T-cell (primary cell): ENCODE measurements around the gene SNAPIN. TPM values are rescaled to one million over a fixed set of nuclear protein-coding genes. Genes with fewer than 3 reads are reported as not detected.

Source experiments
- ATAC-seq, 4 experiments: fragments of 200-7000 bp in 3 of 4; fragments of 150-1000 bp in 1 of 4; cut with Tn5 transposase; replicated peaks in 1 of 4; 1 replicate in 3 of 4; 2 replicates in 1 of 4; pipeline ENCODE4 v1.10.0; 2021; ENCODE audit warnings: moderate library complexity in 3 of 4, mild to moderate bottlenecking in 2 of 4, moderate number of reproducible peaks in 1 of 4
- CTCF ChIA-PET, 2 donors: fragments of 300-600 bp; sonication (Branson Sonifier 250); formaldehyde crosslinking; loops; one replicate each; lab custom pipeline; 2022; ENCODE audit warnings: antibody characterized with exemption in 2 of 2; lab: Charles Lee
- POLR2A ChIA-PET, 2 donors: fragments of 300-600 bp; sonication (Branson Sonifier 250); formaldehyde crosslinking; loops; one replicate each; lab custom pipeline; 2022; ENCODE audit warnings: antibody characterized with exemption in 2 of 2; lab: Charles Lee
- DNase-seq, 35 experiments: peaks; one replicate each; pipeline versions ENCODE4 v3.0.0 to v3.0.0-alpha.2; 2013 to 2023
- H3K27ac ChIP-seq: one replicate; pipeline ENCODE4 v1.5.1; 2013; ENCODE audit warnings: low read length
- H3K27me3 ChIP-seq, 2 experiments: replicated peaks in 1 of 2; 1 replicate in 1 of 2; 2 replicates in 1 of 2; pipeline versions ENCODE4 v1.6.1 to v1.7.0; 2013; ENCODE audit warnings: low read length in 1 of 2, mixed read lengths in 1 of 2; ENCODE audit not compliant: control insufficient read depth in 2 of 2, insufficient read depth in 2 of 2; ENCODE audit errors: extremely low read depth in 1 of 2
- H3K36me3 ChIP-seq, 2 donors: 1 replicate in 1 of 2; 2 replicates in 1 of 2; pipeline versions ENCODE4 v1.6.1 to v1.7.0; 2013; ENCODE audit warnings: low read length in 1 of 2; ENCODE audit not compliant: control insufficient read depth in 2 of 2, insufficient read depth in 1 of 2; ENCODE audit errors: extremely low read depth in 1 of 2
- H3K4me1 ChIP-seq, 2 experiments: 1 replicate in 1 of 2; 2 replicates in 1 of 2; pipeline versions ENCODE4 v1.6.1 to v1.7.0; 2013; ENCODE audit warnings: low read length in 2 of 2, mixed read lengths in 1 of 2; ENCODE audit not compliant: insufficient read depth in 2 of 2, control insufficient read depth in 1 of 2; ENCODE audit errors: extremely low read depth in 1 of 2
- H3K4me3 ChIP-seq, 2 donors: 1 replicate in 1 of 2; 2 replicates in 1 of 2; pipeline versions ENCODE4 v1.5.1 to v1.7.0; 2013; ENCODE audit warnings: mild to moderate bottlenecking in 2 of 2, low read length in 1 of 2, moderate library complexity in 1 of 2; ENCODE audit not compliant: control insufficient read depth in 1 of 2; ENCODE audit errors: extremely low read depth in 1 of 2
- H3K9me3 ChIP-seq: 2 replicates; pipeline ENCODE4 v1.7.0; 2013
- H3K27ac Mint-ChIP-seq, 2 donors: one replicate each; pipeline ENCODE4 v1.8.0; 2020 to 2021; ENCODE audit warnings: mild to moderate bottlenecking in 2 of 2, mixed read lengths in 2 of 2
- H3K27me3 Mint-ChIP-seq, 2 donors: one replicate each; pipeline ENCODE4 v1.8.0; 2021 to 2022; ENCODE audit warnings: mixed read lengths in 2 of 2
- H3K36me3 Mint-ChIP-seq: one replicate; pipeline ENCODE4 v1.8.0; 2021; ENCODE audit warnings: mixed read lengths
- H3K4me1 Mint-ChIP-seq, 3 donors: one replicate each; pipeline ENCODE4 v1.8.0; 2020 to 2022; ENCODE audit warnings: mixed read lengths in 3 of 3, mild to moderate bottlenecking in 1 of 3
- H3K4me3 Mint-ChIP-seq, 3 donors: one replicate each; pipeline ENCODE4 v1.8.0; 2020 to 2022; ENCODE audit warnings: mild to moderate bottlenecking in 3 of 3, mixed read lengths in 3 of 3, moderate library complexity in 3 of 3
- H3K9me3 Mint-ChIP-seq, 3 donors: one replicate each; pipeline ENCODE4 v1.8.0; 2020 to 2022; ENCODE audit warnings: mixed read lengths in 3 of 3
- WGBS: methylation state at CpG from one replicate; pipeline ENCODE4 v1.1.5; 2013; ENCODE audit warnings: missing lambda C conversion rate; ENCODE audit not compliant: insufficient coverage; 5-methylcytosine and 5-hydroxymethylcytosine counted together
- total RNA-seq, 35 experiments: library from RNA in 6 of 35; stranded (reverse) in 6 of 35; fragments of 120-200 nt in 1 of 35; gene quantifications; one replicate each; pipeline versions ENCODE4 v1.2.1 to v1.2.4 and lab custom pipeline; 2013 to 2026

Gene SNAPIN
- total RNA-seq, 5 donors from 2014 or later (not counting 1 experiment from before 2014, with no cell fraction given) = 16.1 to 29.8 (median 26.6) TPM

GRCh38 chr1:153649137-153649862, 9.2 kb upstream of the SNAPIN start:
- 73% methylated on average over 1 of the region's 3 CpGs for WGBS
- H3K27me3 Mint-ChIP-seq = no peaks in the 10 kb centered on the region

GRCh38 chr1:153649863-153650235, 8.7 kb upstream of the SNAPIN start:
- H3K4me3 Mint-ChIP-seq = peak overlapping the region; percentile 43 to 68 (median 50)
- no peaks in the 10 kb centered on the region for H3K9me3 ChIP-seq
- peaks cover 10 to 24% of the 10 kb centered on the region in 2 donors for H3K36me3 ChIP-seq
- H3K27ac ChIP-seq = peak overlapping the region; percentile 63
- WGBS = 74% methylated on average over 2 of the region's 2 CpGs
- H3K4me1 ChIP-seq = peaks cover 25 to 46% of the 10 kb centered on the region in 2 experiments
- peak in 3 of 35 experiments; percentile 20 to 25 (median 25) for DNase-seq
- peaks cover 21% of the 10 kb centered on the region for H3K36me3 Mint-ChIP-seq
- H3K27me3 Mint-ChIP-seq = no peaks in the 10 kb centered on the region
- peak overlapping the region; percentile 95 to 96 for H3K27ac Mint-ChIP-seq
- H3K27me3 ChIP-seq = no peaks in the 10 kb centered on the region
- no peaks in the 10 kb centered on the region for H3K9me3 Mint-ChIP-seq
- H3K4me1 Mint-ChIP-seq = peaks cover 43 to 52% (median 51%) of the 10 kb centered on the region in 3 donors
- H3K4me3 ChIP-seq = peak overlapping the region; percentile 1 to 29
- ChIA-PET POLR2A (interaction anchor here in 1 of 2 donors (0.9 kb wide), 1 partner anchor 15 kb away, joined by 3 read pairs; no protein-coding TSS in a partner anchor), CTCF (no interaction called here)
- ATAC-seq = peak; percentile 26 to 60 (median 46)

More at GRCh38 chr1:153649137-153649862, 9.2 kb upstream of the SNAPIN start:
- Mint-ChIP-seq H3K36me3 (peaks cover 26% of the 10 kb centered on the region), H3K27ac (peak overlapping the region; percentile 95 to 96), H3K4me3 (peak overlapping the region; percentile 43 to 68 (median 50)), H3K4me1 (peaks cover 48 to 58% (median 55%) of the 10 kb centered on the region in 3 donors), H3K9me3 (no peaks in the 10 kb centered on the region)
- Histone ChIP-seq H3K27me3 (no peaks in the 10 kb centered on the region), H3K9me3 (no peaks in the 10 kb centered on the region), H3K36me3 (peaks cover 10 to 30% of the 10 kb centered on the region in 2 donors), H3K4me1 (peaks cover 25 to 48% of the 10 kb centered on the region in 2 experiments), H3K27ac (peak overlapping the region; percentile 63), H3K4me3 (peak overlapping the region; percentile 1 to 29)
- ChIA-PET CTCF (no interaction called here), POLR2A (interaction anchor here in 1 of 2 donors (0.9 kb wide), 1 partner anchor 15 kb away, joined by 3 read pairs; no protein-coding TSS in a partner anchor)
- peak in 19 of 35 experiments; percentile 12 to 54 (median 34) for DNase-seq
- peak; percentile 76 to 94 (median 90) for ATAC-seq

- no peaks in the 10 kb centered on the region for H3K27me3 ChIP-seq
- no peak for DNase-seq
- ChIA-PET CTCF (interaction anchor here in 1 of 2 donors (0.6 kb wide), 1 partner anchor 24 kb away, joined by 6 read pairs; no protein-coding TSS in a partner anchor), POLR2A (interaction anchor here (1.0 to 1.1 kb wide), 2 partner anchors 14 to 17 kb away, joined by 3 read pairs; no protein-coding TSS in a partner anchor)
- Mint-ChIP-seq H3K4me1 (peaks cover 27 to 33% (median 31%) of the 10 kb centered on the region in 3 donors), H3K9me3 (no peaks in the 10 kb centered on the region), H3K36me3 (peaks cover 6% of the 10 kb centered on the region), H3K27me3 (no peaks in the 10 kb centered on the region), H3K27ac (no peak overlapping the region), H3K4me3 (no peak overlapping the region)
- peaks cover 0 to 7% of the 10 kb centered on the region in 2 donors for H3K36me3 ChIP-seq
- H3K9me3 ChIP-seq = no peaks in the 10 kb centered on the region
- no peak overlapping the region for H3K4me3 ChIP-seq
- no peak overlapping the region for H3K27ac ChIP-seq
- ATAC-seq = no peak
- peaks cover 16 to 37% of the 10 kb centered on the region in 2 experiments for H3K4me1 ChIP-seq
- no CpG with 5 or more reads among the region's 1 CpG for WGBS
Measured at GRCh38 chr1:153651771-153652170, 6.7 kb upstream of the SNAPIN start.

GRCh38 chr1:153652805-153653500, 5.5 kb upstream of the SNAPIN start:
- Mint-ChIP-seq H3K36me3 (no peaks in the 10 kb centered on the region), H3K27me3 (no peaks in the 10 kb centered on the region), H3K27ac (no peak overlapping the region), H3K9me3 (no peaks in the 10 kb centered on the region), H3K4me3 (no peak overlapping the region), H3K4me1 (peaks cover 21% of the 10 kb centered on the region in 3 donors)
- H3K4me3 ChIP-seq = no peak overlapping the region
- WGBS = 83% methylated on average over 2 of the region's 3 CpGs
- DNase-seq = peak in 1 of 35 experiments; percentile 8
- ChIA-PET CTCF (interaction anchor here in 1 of 2 donors (0.7 kb wide), 1 partner anchor 19 kb away, joined by 3 read pairs; the partner anchor contains the start of gene CHTOP), POLR2A (no interaction called here)
- ATAC-seq = no peak
- no peak overlapping the region for H3K27ac ChIP-seq
- H3K27me3 ChIP-seq = no peaks in the 10 kb centered on the region
- peaks cover 16 to 30% of the 10 kb centered on the region in 2 experiments for H3K4me1 ChIP-seq
- H3K36me3 ChIP-seq = no peaks in the 10 kb centered on the region
- no peaks in the 10 kb centered on the region for H3K9me3 ChIP-seq

GRCh38 chr1:153655333-153655732, 3.2 kb upstream of the SNAPIN start:
- DNase-seq = no peak
- no peak overlapping the region for H3K27ac ChIP-seq
- H3K27me3 ChIP-seq = no peaks in the 10 kb centered on the region
- ChIA-PET POLR2A (interaction anchor here in 1 of 2 donors (0.7 kb wide), 1 partner anchor 1356 kb away, joined by 7 read pairs; no protein-coding TSS in a partner anchor), CTCF (interaction anchor here in 1 of 2 donors (0.6 kb wide), 1 partner anchor 11 kb away, joined by 3 read pairs; no protein-coding TSS in a partner anchor)
- peak overlapping the region in 1 of 2 donors; percentile 6 for H3K27ac Mint-ChIP-seq
- no CpG with 5 or more reads among the region's 3 CpGs for WGBS
- H3K4me1 ChIP-seq = peaks cover 5 to 25% of the 10 kb centered on the region in 2 experiments
- no peak for ATAC-seq
- no peaks in the 10 kb centered on the region for H3K27me3 Mint-ChIP-seq
- peaks cover 0 to 4% of the 10 kb centered on the region in 2 donors for H3K36me3 ChIP-seq
- no peaks in the 10 kb centered on the region for H3K36me3 Mint-ChIP-seq
- no peak overlapping the region for H3K4me3 ChIP-seq
- no peaks in the 10 kb centered on the region for H3K9me3 Mint-ChIP-seq
- H3K4me1 Mint-ChIP-seq = peaks cover 14 to 17% (median 15%) of the 10 kb centered on the region in 3 donors
- no peak overlapping the region for H3K4me3 Mint-ChIP-seq
- no peaks in the 10 kb centered on the region for H3K9me3 ChIP-seq
